ENCODE measurements around the gene CCR6.

CCR6 gene

GRCh38 chr6:167122827-167123657 is at the start of gene CCR6:
Gene CCR6, plus strand, starts transcription at chr6:167123096. Its CDS starts 13,039 bp downstream, at chr6:167136135.
- Mint-ChIP-seq H3K9me3 (no peaks in the 10 kb centered on the region), H3K36me3 (ENCODE audit: low read depth) (no peaks in the 10 kb centered on the region), H3K4me1 (no peaks in the 10 kb centered on the region), H3K27me3 (ENCODE audit: low read depth) (peaks cover 7% of the 10 kb centered on the region), H3K27ac (no peak within 1 kb of the TSS), H3K4me3 (no peak within 1 kb of the TSS)
- TF ChIP-seq, protein P1, sequence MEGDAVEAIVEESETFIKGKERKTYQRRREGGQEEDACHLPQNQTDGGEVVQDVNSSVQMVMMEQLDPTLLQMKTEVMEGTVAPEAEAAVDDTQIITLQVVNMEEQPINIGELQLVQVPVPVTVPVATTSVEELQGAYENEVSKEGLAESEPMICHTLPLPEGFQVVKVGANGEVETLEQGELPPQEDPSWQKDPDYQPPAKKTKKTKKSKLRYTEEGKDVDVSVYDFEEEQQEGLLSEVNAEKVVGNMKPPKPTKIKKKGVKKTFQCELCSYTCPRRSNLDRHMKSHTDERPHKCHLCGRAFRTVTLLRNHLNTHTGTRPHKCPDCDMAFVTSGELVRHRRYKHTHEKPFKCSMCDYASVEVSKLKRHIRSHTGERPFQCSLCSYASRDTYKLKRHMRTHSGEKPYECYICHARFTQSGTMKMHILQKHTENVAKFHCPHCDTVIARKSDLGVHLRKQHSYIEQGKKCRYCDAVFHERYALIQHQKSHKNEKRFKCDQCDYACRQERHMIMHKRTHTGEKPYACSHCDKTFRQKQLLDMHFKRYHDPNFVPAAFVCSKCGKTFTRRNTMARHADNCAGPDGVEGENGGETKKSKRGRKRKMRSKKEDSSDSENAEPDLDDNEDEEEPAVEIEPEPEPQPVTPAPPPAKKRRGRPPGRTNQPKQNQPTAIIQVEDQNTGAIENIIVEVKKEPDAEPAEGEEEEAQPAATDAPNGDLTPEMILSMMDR (IDR thresholded peaks at IDR 0.05; ENCODE audit: unreplicated experiment in 3 of 3): no peak

GRCh38 chr6:167073679-167074274 is 49.1 kb upstream of the CCR6 start:
- Mint-ChIP-seq H3K4me3 (no peak overlapping the region), H3K9me3 (peaks cover 20% of the 10 kb centered on the region), H3K36me3 (ENCODE audit: low read depth) (peaks cover 6% of the 10 kb centered on the region), H3K4me1 (peaks cover 5% of the 10 kb centered on the region), H3K27ac (no peak overlapping the region), H3K27me3 (ENCODE audit: low read depth) (no peaks in the 10 kb centered on the region)
- TF ChIP-seq, protein P1 (IDR thresholded peaks at IDR 0.05; ENCODE audit: unreplicated experiment in 3 of 3): no peak

DNA sequence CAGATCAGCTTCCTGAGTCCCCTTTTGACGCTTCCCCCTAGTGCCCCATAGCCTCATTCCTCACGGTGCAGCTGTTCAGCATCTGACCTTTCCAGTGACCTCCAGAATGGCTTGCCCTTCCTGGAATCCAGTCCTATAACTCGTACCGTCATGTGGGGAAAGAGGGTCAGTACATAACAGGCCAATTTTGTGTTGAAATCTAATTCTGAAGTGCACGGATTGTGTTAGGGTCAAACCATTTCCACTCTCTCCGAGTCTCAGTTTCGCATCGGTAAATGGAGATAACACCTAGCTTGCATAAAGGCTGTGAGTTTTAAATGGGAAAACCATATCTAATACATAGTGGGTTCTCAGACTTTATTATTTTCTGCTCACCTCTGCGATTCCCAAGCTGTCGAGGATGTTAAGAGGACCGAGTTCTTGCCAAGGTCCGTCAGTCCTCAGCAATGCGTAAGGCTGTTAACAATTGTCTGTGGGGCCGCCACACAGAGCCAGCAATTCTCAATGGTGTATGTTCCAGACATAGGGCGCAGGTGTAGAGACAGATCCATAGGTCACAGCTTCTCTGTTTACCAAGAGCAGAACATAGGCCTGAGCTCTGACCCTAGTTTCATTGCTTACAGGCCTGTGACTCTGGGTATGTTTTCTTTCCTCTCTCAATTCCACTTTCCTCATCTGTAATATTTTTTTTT is 45.5 kb upstream of the CCR6 start:
- no peaks in the 10 kb centered on the region for H3K27me3 Mint-ChIP-seq (ENCODE audit: low read depth)
- no peak overlapping the region for H3K27ac Mint-ChIP-seq
- H3K36me3 Mint-ChIP-seq (ENCODE audit: low read depth): no peaks in the 10 kb centered on the region
- TF ChIP-seq, protein P1 (IDR thresholded peaks at IDR 0.05; ENCODE audit: unreplicated experiment in 3 of 3): no peak
- peaks cover 4% of the 10 kb centered on the region for H3K9me3 Mint-ChIP-seq
- peaks cover 5% of the 10 kb centered on the region for H3K4me1 Mint-ChIP-seq
- no peak overlapping the region for H3K4me3 Mint-ChIP-seq

- Mint-ChIP-seq H3K4me1 (peaks cover 5% of the 10 kb centered on the region), H3K36me3 (ENCODE audit: low read depth) (no peaks in the 10 kb centered on the region), H3K9me3 (peaks cover 12% of the 10 kb centered on the region), H3K27me3 (ENCODE audit: low read depth) (no peaks in the 10 kb centered on the region), H3K27ac (no peak overlapping the region), H3K4me3 (no peak overlapping the region)
- TF ChIP-seq, protein P1 (IDR thresholded peaks at IDR 0.05; ENCODE audit: unreplicated experiment in 3 of 3): no peak
Measured at GRCh38 chr6:167078745-167079144, 44.2 kb upstream of the CCR6 start.

GRCh38 chr6:167079853-167080297 is 43.0 kb upstream of the CCR6 start:
- TF ChIP-seq, protein P1 (IDR thresholded peaks at IDR 0.05; ENCODE audit: unreplicated experiment in 3 of 3): no peak
- H3K27me3 Mint-ChIP-seq (ENCODE audit: low read depth): no peaks in the 10 kb centered on the region
- peaks cover 5% of the 10 kb centered on the region for H3K4me1 Mint-ChIP-seq
- H3K4me3 Mint-ChIP-seq: no peak overlapping the region
- no peaks in the 10 kb centered on the region for H3K36me3 Mint-ChIP-seq (ENCODE audit: low read depth)
- H3K9me3 Mint-ChIP-seq: peaks cover 13% of the 10 kb centered on the region
- H3K27ac Mint-ChIP-seq: no peak overlapping the region
